ENCODE data around the gene G6PC1. TPM values are rescaled to one million over a fixed set of nuclear protein-coding genes. Genes with fewer than 3 reads are reported as not detected.
A peak's percentile ranks its signal among the peaks of the same experiment; 100 is the strongest.
"Not testable (repeated sequence)": the region's sequence is repeated elsewhere in the genome, so short reads cannot be mapped to it uniquely, and the experiment has no call there.

Gene G6PC1
- total and polyA plus RNA-seq, 2 of the 13 experiments (the other 11 are each of a cell fraction or from before 2014, with no cell fraction given), result 1.7 to 37.9 TPM

DNA sequence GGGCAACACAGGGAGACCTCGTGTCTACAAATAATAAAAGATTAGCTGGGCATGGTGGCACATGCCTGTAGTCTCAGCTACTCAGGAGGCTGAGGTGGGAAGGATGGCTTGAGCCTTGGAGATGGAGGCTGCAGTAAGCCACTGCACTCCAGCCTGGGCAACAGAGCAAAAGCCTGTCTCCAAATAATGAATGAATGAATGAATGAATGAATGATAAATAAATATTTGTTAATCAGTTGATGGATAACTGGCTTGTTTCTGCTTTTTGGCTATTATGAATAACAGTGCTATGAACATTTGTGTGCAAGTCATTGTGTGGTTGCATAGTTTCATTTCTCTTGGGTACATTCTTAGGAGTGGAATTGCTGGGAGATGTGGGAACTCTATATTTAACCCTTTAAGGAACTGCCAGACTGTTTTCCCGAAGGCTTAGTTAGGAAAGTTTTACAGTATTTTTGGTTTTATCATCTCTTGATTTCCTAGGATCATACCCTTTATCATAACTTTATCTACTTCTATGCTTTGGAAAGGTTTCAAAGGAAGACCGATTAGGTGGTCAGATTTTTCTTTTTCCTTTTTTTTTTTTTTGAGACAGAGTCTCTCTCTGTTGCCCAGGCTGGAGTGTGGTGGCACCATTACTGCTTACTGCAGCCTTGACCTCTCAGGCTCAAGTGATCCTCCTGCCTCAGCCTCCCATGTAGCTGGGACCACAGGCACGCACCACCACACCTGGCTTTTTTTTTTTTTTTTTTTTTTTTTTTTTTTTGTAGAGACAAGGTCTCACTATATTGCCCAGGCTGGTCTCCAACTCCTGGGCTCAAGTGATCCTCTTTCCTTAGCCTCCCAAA lies 16.0 kb downstream of the G6PC1 start:
- H4K20me1 ChIP-seq (ENCODE audit: insufficient read depth, low read length); CTCF ChIA-PET (ENCODE audit: low intra/inter-chr PET ratio, low total read pairs); H3K4me2 ChIP-seq (ENCODE audit: low read depth, low read length); FAIRE-seq; H3K27ac ChIP-seq (ENCODE audit: extremely low read length, insufficient read depth, low read length); BruUV-seq (replicated peaks); H3K9ac ChIP-seq (ENCODE audit: insufficient read depth, low read depth, low read length); H3K9me3 ChIP-seq (ENCODE audit: low read length); H3K79me2 ChIP-seq (ENCODE audit: insufficient read depth, low read length); H3K36me3 ChIP-seq (replicated peaks in 1 of 2; ENCODE audit: control insufficient read depth in 1 of 2, insufficient read depth in 2 of 2, low read length in 2 of 2); in situ Hi-C loops (cut with HindIII; ENCODE audit: extremely low pct_ligation_motif_present, low pct_unique_long_range_greater_than_20kb); H3K27me3 ChIP-seq (ENCODE audit: control insufficient read depth in 1 of 2, insufficient read depth in 2 of 2, low read length in 2 of 2); DNase-seq (ENCODE audit: low spot score); ATAC-seq; H2AFZ ChIP-seq (ENCODE audit: low read length); POLR2A ChIA-PET; H3K4me3 ChIP-seq (replicated peaks in 1 of 3; ENCODE audit: insufficient read depth in 1 of 3, low read depth in 2 of 3, low read length in 3 of 3); intact Hi-C loops (cut with micrococcal nuclease; ENCODE audit: unreplicated experiment): not testable (repeated sequence)
- TF ChIP-seq ZNF652 (CRISPR knock-in tag; IDR thresholded peaks at IDR 0.05; ENCODE audit: borderline replicate concordance, low read depth) (peak; percentile 85), ZNF460 (CRISPR knock-in tag; IDR thresholded peaks at IDR 0.05; ENCODE audit: borderline replicate concordance) (peak; percentile 61; the same call in 1 of the 2 replicates), ZNF24 (IDR thresholded peaks at IDR 0.05) (peak; percentile 96)
- TF ChIP-seq, protein P1, sequence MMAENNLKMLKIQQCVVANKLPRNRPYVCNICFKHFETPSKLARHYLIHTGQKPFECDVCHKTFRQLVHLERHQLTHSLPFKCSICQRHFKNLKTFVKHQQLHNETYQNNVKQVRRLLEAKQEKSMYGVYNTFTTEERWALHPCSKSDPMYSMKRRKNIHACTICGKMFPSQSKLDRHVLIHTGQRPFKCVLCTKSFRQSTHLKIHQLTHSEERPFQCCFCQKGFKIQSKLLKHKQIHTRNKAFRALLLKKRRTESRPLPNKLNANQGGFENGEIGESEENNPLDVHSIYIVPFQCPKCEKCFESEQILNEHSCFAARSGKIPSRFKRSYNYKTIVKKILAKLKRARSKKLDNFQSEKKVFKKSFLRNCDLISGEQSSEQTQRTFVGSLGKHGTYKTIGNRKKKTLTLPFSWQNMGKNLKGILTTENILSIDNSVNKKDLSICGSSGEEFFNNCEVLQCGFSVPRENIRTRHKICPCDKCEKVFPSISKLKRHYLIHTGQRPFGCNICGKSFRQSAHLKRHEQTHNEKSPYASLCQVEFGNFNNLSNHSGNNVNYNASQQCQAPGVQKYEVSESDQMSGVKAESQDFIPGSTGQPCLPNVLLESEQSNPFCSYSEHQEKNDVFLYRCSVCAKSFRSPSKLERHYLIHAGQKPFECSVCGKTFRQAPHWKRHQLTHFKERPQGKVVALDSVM (CRISPR knock-in tag; IDR thresholded peaks at IDR 0.05), result peak; percentile 28; the same call in 1 of the 2 replicates
- peaks cover 46% of the 10 kb centered on the region for H3K4me1 ChIP-seq (ENCODE audit: insufficient read depth, low read length)
- 79% methylated on average over 4 of the region's 4 CpGs for WGBS (ENCODE audit: low lambda C conversion rate)

DNA sequence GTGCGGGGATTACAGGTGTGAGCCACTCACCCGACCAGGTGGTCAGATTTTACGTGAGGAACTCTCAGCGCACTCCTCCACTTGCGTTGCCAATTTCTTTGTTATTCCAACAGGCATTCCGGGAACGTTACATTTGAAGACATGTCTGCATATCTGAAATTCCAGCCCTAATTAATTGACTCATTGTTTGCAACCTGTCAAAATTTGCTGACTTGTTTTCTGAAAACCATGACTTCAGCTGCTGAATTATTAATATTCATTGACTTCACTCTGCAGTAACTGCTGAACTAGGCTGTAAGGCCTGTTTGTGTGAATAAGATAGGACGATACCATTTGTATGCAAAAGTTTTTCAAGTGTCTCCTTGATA lies 16.6 kb downstream of the G6PC1 start:
- WGBS (ENCODE audit: low lambda C conversion rate), result 71% methylated on average over 8 of the region's 8 CpGs
- no peak for FAIRE-seq
- in situ Hi-C loops (cut with HindIII; ENCODE audit: extremely low pct_ligation_motif_present, low pct_unique_long_range_greater_than_20kb), result no loop called here
- H3K27me3 ChIP-seq (ENCODE audit: control insufficient read depth in 1 of 2, insufficient read depth in 2 of 2, low read length in 2 of 2), result no peaks in the 10 kb centered on the region
- ChIA-PET CTCF (ENCODE audit: low intra/inter-chr PET ratio, low total read pairs) (no interaction called here), POLR2A (interaction anchor here (3.9 kb wide), 1 partner anchor 12 kb away, joined by 31 read pairs; no protein-coding TSS in a partner anchor)
- no peak overlapping the region for H3K4me2 ChIP-seq (ENCODE audit: low read depth, low read length)
- BruUV-seq (replicated peaks), result no TSS peak
- H3K9ac ChIP-seq (ENCODE audit: insufficient read depth, low read depth, low read length), result no peak overlapping the region
- H3K79me2 ChIP-seq (ENCODE audit: insufficient read depth, low read length), result no peaks in the 10 kb centered on the region
- no peaks in the 10 kb centered on the region for H3K9me3 ChIP-seq (ENCODE audit: low read length)
- no peak overlapping the region for H2AFZ ChIP-seq (ENCODE audit: low read length)
- H4K20me1 ChIP-seq (ENCODE audit: insufficient read depth, low read length), result no peaks in the 10 kb centered on the region
- no peaks in the 10 kb centered on the region for H3K36me3 ChIP-seq (replicated peaks in 1 of 2; ENCODE audit: control insufficient read depth in 1 of 2, insufficient read depth in 2 of 2, low read length in 2 of 2)
- intact Hi-C loops (cut with micrococcal nuclease; ENCODE audit: unreplicated experiment), result no loop called here
- no peak overlapping the region for H3K4me3 ChIP-seq (replicated peaks in 1 of 3; ENCODE audit: insufficient read depth in 1 of 3, low read depth in 2 of 3, low read length in 3 of 3)
- TF ChIP-seq MAFK (conservative IDR thresholded peaks at IDR 0.05 in 1 of 2, IDR thresholded peaks at IDR 0.05 in 1 of 2; ENCODE audit: low read length in 2 of 2), result peak in 1 of 2 experiments; percentile 71; a peak in 3 of 4 replicates
- TF ChIP-seq MAFF (IDR thresholded peaks at IDR 0.05; ENCODE audit: low read depth, low read length), result peak; percentile 70
- TF ChIP-seq, protein P2, sequence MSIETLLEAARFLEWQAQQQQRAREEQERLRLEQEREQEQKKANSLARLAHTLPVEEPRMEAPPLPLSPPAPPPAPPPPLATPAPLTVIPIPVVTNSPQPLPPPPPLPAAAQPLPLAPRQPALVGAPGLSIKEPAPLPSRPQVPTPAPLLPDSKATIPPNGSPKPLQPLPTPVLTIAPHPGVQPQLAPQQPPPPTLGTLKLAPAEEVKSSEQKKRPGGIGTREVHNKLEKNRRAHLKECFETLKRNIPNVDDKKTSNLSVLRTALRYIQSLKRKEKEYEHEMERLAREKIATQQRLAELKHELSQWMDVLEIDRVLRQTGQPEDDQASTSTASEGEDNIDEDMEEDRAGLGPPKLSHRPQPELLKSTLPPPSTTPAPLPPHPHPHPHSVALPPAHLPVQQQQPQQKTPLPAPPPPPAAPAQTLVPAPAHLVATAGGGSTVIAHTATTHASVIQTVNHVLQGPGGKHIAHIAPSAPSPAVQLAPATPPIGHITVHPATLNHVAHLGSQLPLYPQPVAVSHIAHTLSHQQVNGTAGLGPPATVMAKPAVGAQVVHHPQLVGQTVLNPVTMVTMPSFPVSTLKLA (IDR thresholded peaks at IDR 0.05), result no peak
- no peak for TF ChIP-seq ZNF180 (CRISPR knock-in tag; IDR thresholded peaks at IDR 0.05; ENCODE audit: borderline replicate concordance, low read depth)
- no peak for TF ChIP-seq ATM (IDR thresholded peaks at IDR 0.05; ENCODE audit: borderline replicate concordance)
- no peak for TF ChIP-seq TMF1 (CRISPR knock-in tag; IDR thresholded peaks at IDR 0.05; ENCODE audit: low read depth)
- no peak for ATAC-seq
- no peak overlapping the region for H3K27ac ChIP-seq (ENCODE audit: extremely low read length, insufficient read depth, low read length)
- H3K4me1 ChIP-seq (ENCODE audit: insufficient read depth, low read length), result peaks cover 52% of the 10 kb centered on the region
- no peak for DNase-seq (ENCODE audit: low spot score)

Measured in HepG2 (cell line).